ENCODE data around the gene GHDC.

DNA sequence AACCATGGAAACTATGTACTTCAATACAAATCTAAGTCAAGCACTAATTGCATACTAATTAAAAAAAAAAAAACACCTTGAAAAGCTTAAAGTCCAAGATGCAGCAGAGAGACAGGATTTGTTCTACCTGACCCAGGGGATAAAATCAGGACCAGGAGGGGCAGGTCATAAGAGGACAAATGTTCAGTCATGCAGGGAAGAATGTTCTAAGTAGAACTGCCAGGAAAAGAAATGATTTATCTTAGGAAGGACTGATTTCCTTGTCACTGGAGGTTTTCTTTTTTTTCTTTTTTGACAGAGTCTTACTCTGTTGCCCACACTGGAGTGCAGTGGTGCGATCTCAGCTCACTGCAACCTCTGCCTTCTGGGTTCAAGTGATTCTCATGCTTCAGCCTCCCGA, 9.1 kb upstream of the GHDC start:
- TF ChIP-seq POLR2A (IDR thresholded peaks at IDR 0.05), result no peak
- TF ChIP-seq, protein P1, sequence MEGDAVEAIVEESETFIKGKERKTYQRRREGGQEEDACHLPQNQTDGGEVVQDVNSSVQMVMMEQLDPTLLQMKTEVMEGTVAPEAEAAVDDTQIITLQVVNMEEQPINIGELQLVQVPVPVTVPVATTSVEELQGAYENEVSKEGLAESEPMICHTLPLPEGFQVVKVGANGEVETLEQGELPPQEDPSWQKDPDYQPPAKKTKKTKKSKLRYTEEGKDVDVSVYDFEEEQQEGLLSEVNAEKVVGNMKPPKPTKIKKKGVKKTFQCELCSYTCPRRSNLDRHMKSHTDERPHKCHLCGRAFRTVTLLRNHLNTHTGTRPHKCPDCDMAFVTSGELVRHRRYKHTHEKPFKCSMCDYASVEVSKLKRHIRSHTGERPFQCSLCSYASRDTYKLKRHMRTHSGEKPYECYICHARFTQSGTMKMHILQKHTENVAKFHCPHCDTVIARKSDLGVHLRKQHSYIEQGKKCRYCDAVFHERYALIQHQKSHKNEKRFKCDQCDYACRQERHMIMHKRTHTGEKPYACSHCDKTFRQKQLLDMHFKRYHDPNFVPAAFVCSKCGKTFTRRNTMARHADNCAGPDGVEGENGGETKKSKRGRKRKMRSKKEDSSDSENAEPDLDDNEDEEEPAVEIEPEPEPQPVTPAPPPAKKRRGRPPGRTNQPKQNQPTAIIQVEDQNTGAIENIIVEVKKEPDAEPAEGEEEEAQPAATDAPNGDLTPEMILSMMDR (IDR thresholded peaks at IDR 0.05 in 8 of 11, conservative IDR thresholded peaks at IDR 0.05 in 3 of 11), result no peak
